Activated naive CD8-positive, alpha-beta T cell (primary cell): ENCODE results near the gene BICD1.
"Not testable (repeated sequence)": the region's sequence is repeated elsewhere in the genome, so short reads cannot be mapped to it uniquely, and the experiment has no call there.

Experiments
- H3K27ac Mint-ChIP-seq: one replicate; pipeline ENCODE4 v1.8.0; 2021; ENCODE audit warnings: mixed read lengths
- H3K27me3 Mint-ChIP-seq: one replicate; pipeline ENCODE4 v1.8.0; 2021; ENCODE audit warnings: mixed read lengths
- H3K36me3 Mint-ChIP-seq: one replicate; pipeline ENCODE4 v1.8.0; 2021; ENCODE audit warnings: mixed read lengths
- H3K4me1 Mint-ChIP-seq: one replicate; pipeline ENCODE4 v1.8.0; 2021; ENCODE audit warnings: low read depth, mixed read lengths
- H3K4me3 Mint-ChIP-seq: one replicate; pipeline ENCODE4 v1.8.0; 2021; ENCODE audit warnings: mild to moderate bottlenecking, mixed read lengths
- H3K9me3 Mint-ChIP-seq: one replicate; pipeline ENCODE4 v1.8.0; 2021; ENCODE audit warnings: low read depth, mixed read lengths

Gene BICD1

GRCh38 chr12:32211066-32211899, 104.6 kb downstream of the BICD1 start:
- no peak overlapping the region for H3K4me3 Mint-ChIP-seq
- H3K36me3 Mint-ChIP-seq, result peaks cover 7% of the 10 kb centered on the region
- H3K4me1 Mint-ChIP-seq, result no peaks in the 10 kb centered on the region
- H3K27ac Mint-ChIP-seq, result no peak overlapping the region
- H3K9me3 Mint-ChIP-seq, result no peaks in the 10 kb centered on the region
- H3K27me3 Mint-ChIP-seq, result no peaks in the 10 kb centered on the region

GRCh38 chr12:32211900-32212156, 105.2 kb downstream of the BICD1 start:
- H3K36me3 Mint-ChIP-seq, result peaks cover 8% of the 10 kb centered on the region
- H3K9me3 Mint-ChIP-seq, result no peaks in the 10 kb centered on the region
- no peaks in the 10 kb centered on the region for H3K27me3 Mint-ChIP-seq
- H3K4me1 Mint-ChIP-seq, result no peaks in the 10 kb centered on the region
- H3K27ac Mint-ChIP-seq, result no peak overlapping the region
- H3K4me3 Mint-ChIP-seq, result no peak overlapping the region

- Mint-ChIP-seq H3K9me3 (no peaks in the 10 kb centered on the region), H3K4me1 (no peaks in the 10 kb centered on the region), H3K27ac (no peak overlapping the region), H3K4me3 (no peak overlapping the region), H3K27me3 (no peaks in the 10 kb centered on the region), H3K36me3 (peaks cover 22% of the 10 kb centered on the region)
Measured at GRCh38 chr12:32214723-32215122, 108.1 kb downstream of the BICD1 start.

- no peak overlapping the region for H3K27ac Mint-ChIP-seq
- H3K27me3 Mint-ChIP-seq, result no peaks in the 10 kb centered on the region
- H3K36me3 Mint-ChIP-seq, result peaks cover 20% of the 10 kb centered on the region
- H3K4me3 Mint-ChIP-seq, result no peak overlapping the region
- no peaks in the 10 kb centered on the region for H3K9me3 Mint-ChIP-seq
- no peaks in the 10 kb centered on the region for H3K4me1 Mint-ChIP-seq
Measured at GRCh38 chr12:32217354-32218310, 111.0 kb downstream of the BICD1 start.

GRCh38 chr12:32223941-32224340, 117.3 kb downstream of the BICD1 start:
- Mint-ChIP-seq H3K27ac (no peak overlapping the region), H3K4me1 (no peaks in the 10 kb centered on the region), H3K27me3 (no peaks in the 10 kb centered on the region), H3K9me3 (no peaks in the 10 kb centered on the region), H3K36me3 (peaks cover 12% of the 10 kb centered on the region), H3K4me3 (no peak overlapping the region)

- Mint-ChIP-seq H3K9me3 (no peaks in the 10 kb centered on the region), H3K4me1 (no peaks in the 10 kb centered on the region), H3K4me3 (no peak overlapping the region), H3K27me3 (no peaks in the 10 kb centered on the region), H3K36me3 (peaks cover 10% of the 10 kb centered on the region), H3K27ac (no peak overlapping the region)
Measured at GRCh38 chr12:32226768-32227167, 120.1 kb downstream of the BICD1 start.

- Mint-ChIP-seq H3K27ac (no peak overlapping the region), H3K36me3 (peaks cover under 1% of the 10 kb centered on the region), H3K27me3 (no peaks in the 10 kb centered on the region), H3K4me3 (no peak overlapping the region), H3K4me1 (no peaks in the 10 kb centered on the region), H3K9me3 (no peaks in the 10 kb centered on the region)
Measured at GRCh38 chr12:32229971-32230612, 123.4 kb downstream of the BICD1 start.

- no peak overlapping the region for H3K4me3 Mint-ChIP-seq
- no peaks in the 10 kb centered on the region for H3K4me1 Mint-ChIP-seq
- no peak overlapping the region for H3K27ac Mint-ChIP-seq
- H3K27me3 Mint-ChIP-seq, result no peaks in the 10 kb centered on the region
- H3K9me3 Mint-ChIP-seq, result no peaks in the 10 kb centered on the region
- no peaks in the 10 kb centered on the region for H3K36me3 Mint-ChIP-seq
Measured at GRCh38 chr12:32230613-32230993, 124.0 kb downstream of the BICD1 start.

- not testable (repeated sequence) for H3K27ac Mint-ChIP-seq
Measured at GRCh38 chr12:32231361-32231760, 124.7 kb downstream of the BICD1 start.

GRCh38 chr12:32233568-32233967, 126.9 kb downstream of the BICD1 start:
- H3K27me3 Mint-ChIP-seq, result no peaks in the 10 kb centered on the region
- no peak overlapping the region for H3K4me3 Mint-ChIP-seq

More at GRCh38 chr12:32231361-32231760, 124.7 kb downstream of the BICD1 start:
- not testable (repeated sequence) for H3K27me3 Mint-ChIP-seq, H3K9me3 Mint-ChIP-seq, H3K4me1 Mint-ChIP-seq, H3K4me3 Mint-ChIP-seq, H3K36me3 Mint-ChIP-seq

GRCh38 chr12:32235251-32235650, 128.6 kb downstream of the BICD1 start:
- Mint-ChIP-seq H3K27me3 (no peaks in the 10 kb centered on the region), H3K4me3 (no peak overlapping the region), H3K4me1 (no peaks in the 10 kb centered on the region), H3K36me3 (peaks cover 9% of the 10 kb centered on the region), H3K9me3 (no peaks in the 10 kb centered on the region), H3K27ac (no peak overlapping the region)

More at GRCh38 chr12:32233568-32233967, 126.9 kb downstream of the BICD1 start:
- Mint-ChIP-seq H3K36me3 (peaks cover 9% of the 10 kb centered on the region), H3K9me3 (no peaks in the 10 kb centered on the region), H3K27ac (no peak overlapping the region), H3K4me1 (no peaks in the 10 kb centered on the region)

- H3K4me3 Mint-ChIP-seq, result no peak overlapping the region
- no peaks in the 10 kb centered on the region for H3K9me3 Mint-ChIP-seq
- H3K4me1 Mint-ChIP-seq, result no peaks in the 10 kb centered on the region
- no peaks in the 10 kb centered on the region for H3K27me3 Mint-ChIP-seq
- peaks cover 11% of the 10 kb centered on the region for H3K36me3 Mint-ChIP-seq
- H3K27ac Mint-ChIP-seq, result no peak overlapping the region
Measured at GRCh38 chr12:32240162-32240561, 133.5 kb downstream of the BICD1 start.

GRCh38 chr12:32240831-32241230, 134.2 kb downstream of the BICD1 start:
- Mint-ChIP-seq H3K27me3 (no peaks in the 10 kb centered on the region), H3K36me3 (peaks cover 11% of the 10 kb centered on the region), H3K9me3 (no peaks in the 10 kb centered on the region), H3K4me3 (no peak overlapping the region), H3K4me1 (no peaks in the 10 kb centered on the region), H3K27ac (no peak overlapping the region)

GRCh38 chr12:32242641-32243040, 136.0 kb downstream of the BICD1 start:
- Mint-ChIP-seq H3K4me3 (no peak overlapping the region), H3K27me3 (no peaks in the 10 kb centered on the region), H3K27ac (no peak overlapping the region), H3K4me1 (no peaks in the 10 kb centered on the region), H3K9me3 (no peaks in the 10 kb centered on the region), H3K36me3 (peaks cover 11% of the 10 kb centered on the region)
